ENCODE data around the gene C7orf25.

C7orf25 gene

DNA sequence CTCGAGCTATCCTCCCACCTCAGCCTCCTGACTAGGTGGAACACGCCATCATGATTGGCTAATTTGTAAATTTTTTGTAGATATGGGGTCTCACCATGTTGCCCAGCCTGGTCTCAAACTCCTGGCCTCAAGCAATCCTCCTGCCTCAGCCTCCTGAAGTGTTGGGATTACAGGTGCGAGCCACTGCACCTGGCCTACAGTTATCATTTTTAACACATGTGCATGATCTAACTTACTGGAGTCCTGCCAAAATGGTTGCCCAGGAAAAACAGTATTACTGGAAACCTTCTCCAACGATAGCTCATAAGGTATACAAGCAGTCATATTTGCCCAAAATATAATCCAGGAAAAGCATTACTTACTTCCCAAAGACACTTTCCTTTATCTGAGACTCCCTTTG, 40.5 kb upstream of the C7orf25 start:
- DNase-seq (ENCODE audit: extremely low read depth, low read depth), result no peak
- TF ChIP-seq, protein P1, sequence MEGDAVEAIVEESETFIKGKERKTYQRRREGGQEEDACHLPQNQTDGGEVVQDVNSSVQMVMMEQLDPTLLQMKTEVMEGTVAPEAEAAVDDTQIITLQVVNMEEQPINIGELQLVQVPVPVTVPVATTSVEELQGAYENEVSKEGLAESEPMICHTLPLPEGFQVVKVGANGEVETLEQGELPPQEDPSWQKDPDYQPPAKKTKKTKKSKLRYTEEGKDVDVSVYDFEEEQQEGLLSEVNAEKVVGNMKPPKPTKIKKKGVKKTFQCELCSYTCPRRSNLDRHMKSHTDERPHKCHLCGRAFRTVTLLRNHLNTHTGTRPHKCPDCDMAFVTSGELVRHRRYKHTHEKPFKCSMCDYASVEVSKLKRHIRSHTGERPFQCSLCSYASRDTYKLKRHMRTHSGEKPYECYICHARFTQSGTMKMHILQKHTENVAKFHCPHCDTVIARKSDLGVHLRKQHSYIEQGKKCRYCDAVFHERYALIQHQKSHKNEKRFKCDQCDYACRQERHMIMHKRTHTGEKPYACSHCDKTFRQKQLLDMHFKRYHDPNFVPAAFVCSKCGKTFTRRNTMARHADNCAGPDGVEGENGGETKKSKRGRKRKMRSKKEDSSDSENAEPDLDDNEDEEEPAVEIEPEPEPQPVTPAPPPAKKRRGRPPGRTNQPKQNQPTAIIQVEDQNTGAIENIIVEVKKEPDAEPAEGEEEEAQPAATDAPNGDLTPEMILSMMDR (IDR thresholded peaks at IDR 0.05; ENCODE audit: low read depth, low read length, missing control alignments), result no peak
- H3K4me3 ChIP-seq (replicated peaks; ENCODE audit: low read depth, low read length), result no peak overlapping the region

DNA sequence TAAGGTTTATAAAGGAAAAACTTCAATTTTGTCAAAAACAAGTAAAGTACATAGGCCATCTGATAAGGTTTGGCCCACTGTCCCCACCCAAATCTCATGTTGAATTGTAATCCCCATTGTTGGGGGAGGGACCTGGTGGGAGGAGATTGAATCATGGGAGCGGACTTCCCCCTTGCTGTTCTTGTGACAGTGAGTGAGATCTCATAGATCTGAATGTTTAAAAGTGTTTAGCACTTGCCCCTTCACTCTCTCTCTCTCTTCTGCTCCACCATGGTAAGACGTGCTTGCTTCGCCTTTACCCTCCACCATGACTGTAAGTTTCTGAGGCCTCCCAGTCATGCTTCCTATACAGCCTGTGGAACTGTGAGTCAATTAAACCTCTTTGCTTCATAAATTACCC, 38.5 kb upstream of the C7orf25 start:
- DNase-seq (ENCODE audit: extremely low read depth, low read depth), result no peak
- no peak overlapping the region for H3K4me3 ChIP-seq (replicated peaks; ENCODE audit: low read depth, low read length)
- TF ChIP-seq, protein P1 (IDR thresholded peaks at IDR 0.05; ENCODE audit: low read depth, low read length, missing control alignments), result no peak

DNA sequence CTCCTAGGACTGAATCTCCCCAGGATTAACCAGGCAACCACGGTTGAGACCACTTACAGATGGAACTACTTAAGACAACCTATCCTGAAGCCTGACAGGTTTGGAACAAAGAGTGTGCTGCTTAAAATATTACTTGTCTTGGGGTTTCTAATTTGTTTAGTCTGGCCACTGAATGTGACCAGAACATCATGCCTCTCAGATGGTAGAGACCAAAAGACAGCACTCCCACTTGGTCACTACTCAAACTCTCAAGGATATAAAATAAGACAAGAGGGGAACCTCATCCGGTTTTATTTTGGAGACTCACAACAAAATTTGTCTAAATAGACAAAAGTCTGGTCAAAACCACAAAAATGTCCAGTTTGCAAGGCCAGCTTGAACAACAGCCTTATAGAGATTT, 35.7 kb upstream of the C7orf25 start:
- no peak overlapping the region for H3K4me3 ChIP-seq (replicated peaks; ENCODE audit: low read depth, low read length)
- TF ChIP-seq, protein P1 (IDR thresholded peaks at IDR 0.05; ENCODE audit: low read depth, low read length, missing control alignments), result no peak
- DNase-seq (ENCODE audit: extremely low read depth, low read depth), result peak; percentile 21

DNA sequence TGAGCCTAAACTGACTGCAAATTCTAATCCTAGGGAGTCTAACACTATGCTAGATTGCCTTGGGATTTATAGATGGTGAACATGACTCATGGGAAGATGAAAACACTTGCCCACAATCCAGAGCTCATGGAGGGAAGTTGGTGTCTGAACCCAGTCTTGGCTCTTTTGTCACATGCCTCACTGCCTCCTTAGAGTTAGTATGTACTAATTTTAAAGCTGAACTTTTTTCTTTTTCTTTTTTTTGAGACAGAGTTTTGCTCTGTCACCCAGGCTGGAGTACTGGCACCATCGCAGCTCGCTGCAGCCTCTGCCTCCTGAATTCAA, 34.7 kb upstream of the C7orf25 start:
- TF ChIP-seq, protein P1 (IDR thresholded peaks at IDR 0.05; ENCODE audit: low read depth, low read length, missing control alignments), result no peak
- H3K4me3 ChIP-seq (replicated peaks; ENCODE audit: low read depth, low read length), result no peak overlapping the region
- DNase-seq (ENCODE audit: extremely low read depth, low read depth), result no peak

DNA sequence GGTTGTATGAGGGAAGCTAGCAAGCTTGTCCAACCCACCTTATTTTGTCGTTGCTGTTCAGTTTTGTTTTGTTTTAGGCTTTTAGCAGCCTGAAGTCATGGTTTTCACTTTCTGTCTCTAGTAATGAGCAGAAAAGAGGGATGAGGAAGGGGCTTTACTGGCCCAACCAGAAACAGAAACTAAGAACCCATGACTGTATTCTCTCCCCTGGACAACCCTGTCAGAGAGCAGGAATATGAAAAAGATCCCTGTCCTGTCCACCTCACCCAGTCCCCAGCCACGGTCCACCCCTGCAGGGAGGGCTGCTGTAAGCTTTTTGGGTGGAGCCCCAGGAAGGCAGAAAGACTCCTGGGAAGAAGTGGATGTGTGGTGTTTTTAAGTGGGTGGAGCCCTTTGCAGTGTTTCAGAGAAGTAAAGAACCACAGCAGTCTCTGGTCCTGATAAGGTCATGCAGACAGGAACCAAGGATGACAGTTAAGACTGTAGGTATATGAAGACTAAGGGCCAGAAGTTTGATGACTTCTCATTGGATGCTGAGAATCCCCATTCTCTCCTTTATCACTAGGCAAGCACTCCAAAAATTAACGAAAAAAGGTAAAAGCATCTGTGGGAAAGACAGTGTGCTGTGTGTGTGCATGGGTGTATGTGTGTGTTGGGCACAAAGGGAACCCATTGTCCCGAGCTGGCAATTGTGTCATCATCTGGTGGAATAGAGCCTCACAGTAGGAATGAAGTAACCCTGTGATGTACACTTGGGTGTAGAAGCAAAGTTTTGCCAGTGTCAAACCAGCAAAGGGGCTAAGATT, 34.2 kb upstream of the C7orf25 start:
- no peak for DNase-seq (ENCODE audit: extremely low read depth, low read depth)
- TF ChIP-seq, protein P1 (IDR thresholded peaks at IDR 0.05; ENCODE audit: low read depth, low read length, missing control alignments), result no peak
- no peak overlapping the region for H3K4me3 ChIP-seq (replicated peaks; ENCODE audit: low read depth, low read length)

DNA sequence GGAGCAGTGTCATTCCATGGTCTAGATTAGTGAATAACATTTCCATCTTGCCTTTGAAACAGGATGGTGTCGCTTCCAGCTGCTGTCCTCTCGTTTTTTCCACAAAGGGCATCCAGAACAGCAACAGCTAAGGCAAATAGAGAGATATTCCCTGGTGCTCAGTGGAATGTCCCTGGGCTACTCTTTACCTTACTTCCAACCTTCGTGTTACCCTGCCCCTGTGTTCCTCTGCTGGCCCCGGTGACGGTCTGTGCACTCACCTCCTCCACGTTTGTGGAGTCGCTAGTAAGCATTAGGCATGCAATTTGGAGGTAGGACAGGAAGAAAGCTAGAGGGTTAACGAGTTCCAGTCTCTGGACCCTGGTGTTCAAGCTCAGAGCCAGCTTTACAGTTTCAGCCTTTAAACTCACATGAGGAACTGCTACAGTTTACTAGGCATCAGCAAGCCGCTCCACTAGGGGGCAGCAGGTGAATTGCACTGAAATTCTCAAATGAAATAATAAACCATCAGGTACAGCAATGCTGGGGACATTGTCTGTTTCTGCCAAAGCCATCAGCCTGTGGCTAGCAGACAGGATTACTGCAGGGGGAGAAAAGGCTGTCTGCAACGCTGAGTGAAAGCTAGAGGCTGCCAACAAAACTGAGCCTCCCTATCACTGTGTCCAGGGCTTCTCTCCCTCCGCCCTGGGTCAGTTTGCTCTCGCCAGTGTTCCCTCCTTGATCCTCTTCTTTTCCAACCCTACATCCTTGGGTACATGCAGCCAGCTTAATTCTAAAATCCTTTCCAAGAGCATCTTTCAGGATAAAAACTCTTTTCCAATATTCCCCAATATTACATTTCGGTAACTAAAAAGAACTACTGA, 29.3 kb upstream of the C7orf25 start:
- H3K4me3 ChIP-seq (replicated peaks; ENCODE audit: low read depth, low read length), result no peak overlapping the region
- DNase-seq (ENCODE audit: extremely low read depth, low read depth), result peak; percentile 66
- TF ChIP-seq, protein P1 (IDR thresholded peaks at IDR 0.05; ENCODE audit: low read depth, low read length, missing control alignments), result peak; percentile 94

Data from HFF-Myc (cell line).